ENCODE measurements around the gene GLT8D1. TPM values are rescaled to one million over a fixed set of nuclear protein-coding genes. Genes with fewer than 3 reads are reported as not detected.

GLT8D1 gene
- total and polyA plus RNA-seq, 2 of the 13 experiments (the other 11 are each of a cell fraction or from before 2014, with no cell fraction given), result 110 to 121 TPM

DNA sequence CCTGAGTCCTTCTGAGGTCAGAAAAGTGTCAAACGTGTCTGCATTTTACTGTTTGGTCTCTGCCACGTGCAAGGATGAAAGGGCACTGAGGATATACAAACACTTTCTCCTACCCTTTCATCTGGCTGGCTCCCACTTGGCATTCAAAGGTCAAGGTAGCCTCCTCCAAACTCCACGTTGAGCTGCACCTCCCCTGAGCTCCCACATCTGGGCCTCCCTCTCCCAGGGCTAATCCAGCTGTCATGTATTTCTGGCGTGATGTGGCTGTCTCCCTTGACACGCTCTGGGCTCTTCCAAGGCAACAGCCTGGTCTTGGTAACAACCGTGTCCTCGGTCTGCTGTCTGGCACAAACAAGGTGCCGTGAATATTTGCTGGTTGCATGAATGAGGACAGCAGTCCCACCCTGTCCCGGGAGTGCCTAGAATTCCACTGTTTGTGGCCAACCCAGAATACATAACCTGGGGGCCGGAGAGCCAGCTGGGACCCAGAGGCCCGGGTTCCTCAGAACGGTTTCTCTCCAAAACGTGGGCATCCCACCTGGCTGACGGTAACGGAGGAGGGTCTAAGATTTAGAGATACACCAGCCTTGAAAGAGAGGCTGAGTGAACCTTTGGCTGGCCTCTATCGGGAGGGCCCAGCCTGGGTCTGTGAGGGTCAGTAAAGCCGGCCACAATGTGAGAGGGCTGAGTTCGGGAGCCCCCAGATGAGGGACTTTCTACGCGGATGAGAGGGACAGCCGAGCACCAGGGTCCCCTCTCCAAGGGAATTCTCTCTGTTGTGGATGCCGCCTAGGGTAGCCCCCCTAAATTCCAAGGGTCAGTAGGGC is 767 bp downstream of the GLT8D1 start (continued):
- TF ChIP-seq, protein P1, sequence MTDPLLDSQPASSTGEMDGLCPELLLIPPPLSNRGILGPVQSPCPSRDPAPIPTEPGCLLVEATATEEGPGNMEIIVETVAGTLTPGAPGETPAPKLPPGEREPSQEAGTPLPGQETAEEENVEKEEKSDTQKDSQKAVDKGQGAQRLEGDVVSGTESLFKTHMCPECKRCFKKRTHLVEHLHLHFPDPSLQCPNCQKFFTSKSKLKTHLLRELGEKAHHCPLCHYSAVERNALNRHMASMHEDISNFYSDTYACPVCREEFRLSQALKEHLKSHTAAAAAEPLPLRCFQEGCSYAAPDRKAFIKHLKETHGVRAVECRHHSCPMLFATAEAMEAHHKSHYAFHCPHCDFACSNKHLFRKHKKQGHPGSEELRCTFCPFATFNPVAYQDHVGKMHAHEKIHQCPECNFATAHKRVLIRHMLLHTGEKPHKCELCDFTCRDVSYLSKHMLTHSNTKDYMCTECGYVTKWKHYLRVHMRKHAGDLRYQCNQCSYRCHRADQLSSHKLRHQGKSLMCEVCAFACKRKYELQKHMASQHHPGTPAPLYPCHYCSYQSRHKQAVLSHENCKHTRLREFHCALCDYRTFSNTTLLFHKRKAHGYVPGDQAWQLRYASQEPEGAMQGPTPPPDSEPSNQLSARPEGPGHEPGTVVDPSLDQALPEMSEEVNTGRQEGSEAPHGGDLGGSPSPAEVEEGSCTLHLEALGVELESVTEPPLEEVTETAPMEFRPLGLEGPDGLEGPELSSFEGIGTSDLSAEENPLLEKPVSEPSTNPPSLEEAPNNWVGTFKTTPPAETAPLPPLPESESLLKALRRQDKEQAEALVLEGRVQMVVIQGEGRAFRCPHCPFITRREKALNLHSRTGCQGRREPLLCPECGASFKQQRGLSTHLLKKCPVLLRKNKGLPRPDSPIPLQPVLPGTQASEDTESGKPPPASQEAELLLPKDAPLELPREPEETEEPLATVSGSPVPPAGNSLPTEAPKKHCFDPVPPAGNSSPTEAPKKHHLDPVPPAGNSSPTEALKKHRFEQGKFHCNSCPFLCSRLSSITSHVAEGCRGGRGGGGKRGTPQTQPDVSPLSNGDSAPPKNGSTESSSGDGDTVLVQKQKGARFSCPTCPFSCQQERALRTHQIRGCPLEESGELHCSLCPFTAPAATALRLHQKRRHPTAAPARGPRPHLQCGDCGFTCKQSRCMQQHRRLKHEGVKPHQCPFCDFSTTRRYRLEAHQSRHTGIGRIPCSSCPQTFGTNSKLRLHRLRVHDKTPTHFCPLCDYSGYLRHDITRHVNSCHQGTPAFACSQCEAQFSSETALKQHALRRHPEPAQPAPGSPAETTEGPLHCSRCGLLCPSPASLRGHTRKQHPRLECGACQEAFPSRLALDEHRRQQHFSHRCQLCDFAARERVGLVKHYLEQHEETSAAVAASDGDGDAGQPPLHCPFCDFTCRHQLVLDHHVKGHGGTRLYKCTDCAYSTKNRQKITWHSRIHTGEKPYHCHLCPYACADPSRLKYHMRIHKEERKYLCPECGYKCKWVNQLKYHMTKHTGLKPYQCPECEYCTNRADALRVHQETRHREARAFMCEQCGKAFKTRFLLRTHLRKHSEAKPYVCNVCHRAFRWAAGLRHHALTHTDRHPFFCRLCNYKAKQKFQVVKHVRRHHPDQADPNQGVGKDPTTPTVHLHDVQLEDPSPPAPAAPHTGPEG (CRISPR knock-in tag; IDR thresholded peaks at IDR 0.05), result no peak; the same call in 1 of the 2 replicates
- TF ChIP-seq ZBTB42 (CRISPR knock-in tag; IDR thresholded peaks at IDR 0.05) (peak; percentile 99), ZNF317 (CRISPR knock-in tag; IDR thresholded peaks at IDR 0.05) (0 out of 2 replicates have a peak, but pooled peaks have one; percentile 6), ZNF550 (CRISPR knock-in tag; IDR thresholded peaks at IDR 0.05; ENCODE audit: borderline replicate concordance) (no peak; the same call in 1 of the 2 replicates), ZNF30 (CRISPR knock-in tag; IDR thresholded peaks at IDR 0.05) (no peak), ZNF572 (CRISPR knock-in tag; IDR thresholded peaks at IDR 0.05) (no peak), NFIC (IDR thresholded peaks at IDR 0.05; ENCODE audit: low read length) (peak; percentile 74; the same call in 1 of the 2 replicates), SRSF1 (optimal IDR thresholded peaks at IDR 0.05; ENCODE audit: low read depth, low read length) (no peak), ERF (CRISPR knock-in tag; IDR thresholded peaks at IDR 0.05) (peak; percentile 75; the same call in 1 of the 2 replicates), ZNF282 (IDR thresholded peaks at IDR 0.05; ENCODE audit: partially characterized antibody) (no peak), TAF1 (CRISPR knock-in tag; IDR thresholded peaks at IDR 0.05) (peak; percentile 48; the same call in 1 of the 2 replicates)
- TF ChIP-seq, protein P2, sequence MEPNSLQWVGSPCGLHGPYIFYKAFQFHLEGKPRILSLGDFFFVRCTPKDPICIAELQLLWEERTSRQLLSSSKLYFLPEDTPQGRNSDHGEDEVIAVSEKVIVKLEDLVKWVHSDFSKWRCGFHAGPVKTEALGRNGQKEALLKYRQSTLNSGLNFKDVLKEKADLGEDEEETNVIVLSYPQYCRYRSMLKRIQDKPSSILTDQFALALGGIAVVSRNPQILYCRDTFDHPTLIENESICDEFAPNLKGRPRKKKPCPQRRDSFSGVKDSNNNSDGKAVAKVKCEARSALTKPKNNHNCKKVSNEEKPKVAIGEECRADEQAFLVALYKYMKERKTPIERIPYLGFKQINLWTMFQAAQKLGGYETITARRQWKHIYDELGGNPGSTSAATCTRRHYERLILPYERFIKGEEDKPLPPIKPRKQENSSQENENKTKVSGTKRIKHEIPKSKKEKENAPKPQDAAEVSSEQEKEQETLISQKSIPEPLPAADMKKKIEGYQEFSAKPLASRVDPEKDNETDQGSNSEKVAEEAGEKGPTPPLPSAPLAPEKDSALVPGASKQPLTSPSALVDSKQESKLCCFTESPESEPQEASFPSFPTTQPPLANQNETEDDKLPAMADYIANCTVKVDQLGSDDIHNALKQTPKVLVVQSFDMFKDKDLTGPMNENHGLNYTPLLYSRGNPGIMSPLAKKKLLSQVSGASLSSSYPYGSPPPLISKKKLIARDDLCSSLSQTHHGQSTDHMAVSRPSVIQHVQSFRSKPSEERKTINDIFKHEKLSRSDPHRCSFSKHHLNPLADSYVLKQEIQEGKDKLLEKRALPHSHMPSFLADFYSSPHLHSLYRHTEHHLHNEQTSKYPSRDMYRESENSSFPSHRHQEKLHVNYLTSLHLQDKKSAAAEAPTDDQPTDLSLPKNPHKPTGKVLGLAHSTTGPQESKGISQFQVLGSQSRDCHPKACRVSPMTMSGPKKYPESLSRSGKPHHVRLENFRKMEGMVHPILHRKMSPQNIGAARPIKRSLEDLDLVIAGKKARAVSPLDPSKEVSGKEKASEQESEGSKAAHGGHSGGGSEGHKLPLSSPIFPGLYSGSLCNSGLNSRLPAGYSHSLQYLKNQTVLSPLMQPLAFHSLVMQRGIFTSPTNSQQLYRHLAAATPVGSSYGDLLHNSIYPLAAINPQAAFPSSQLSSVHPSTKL (CRISPR knock-in tag; IDR thresholded peaks at IDR 0.05), result peak; percentile 92
- TF ChIP-seq, protein P3, sequence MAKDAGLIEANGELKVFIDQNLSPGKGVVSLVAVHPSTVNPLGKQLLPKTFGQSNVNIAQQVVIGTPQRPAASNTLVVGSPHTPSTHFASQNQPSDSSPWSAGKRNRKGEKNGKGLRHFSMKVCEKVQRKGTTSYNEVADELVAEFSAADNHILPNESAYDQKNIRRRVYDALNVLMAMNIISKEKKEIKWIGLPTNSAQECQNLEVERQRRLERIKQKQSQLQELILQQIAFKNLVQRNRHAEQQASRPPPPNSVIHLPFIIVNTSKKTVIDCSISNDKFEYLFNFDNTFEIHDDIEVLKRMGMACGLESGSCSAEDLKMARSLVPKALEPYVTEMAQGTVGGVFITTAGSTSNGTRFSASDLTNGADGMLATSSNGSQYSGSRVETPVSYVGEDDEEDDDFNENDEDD (CRISPR knock-in tag; IDR thresholded peaks at IDR 0.05; ENCODE audit: borderline replicate concordance), result peak; percentile 36; the same call in 1 of the 2 replicates
- TF ChIP-seq, protein P4, sequence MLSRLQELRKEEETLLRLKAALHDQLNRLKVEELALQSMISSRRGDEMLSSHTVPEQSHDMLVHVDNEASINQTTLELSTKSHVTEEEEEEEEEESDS (CRISPR knock-in tag; IDR thresholded peaks at IDR 0.05; ENCODE audit: borderline replicate concordance), result no peak

Data from HepG2 (cell line).